Neutrophil (primary cell): ENCODE measurements around the gene ASTN1.

ENCODE experiments used
- H3K27ac ChIP-seq: fragments of 200-600 bp; sonication (generic); 2 replicates; pipeline ENCODE4 v1.5.1; 2016; ENCODE audit warnings: mild to moderate bottlenecking, moderate library complexity
- H3K27me3 ChIP-seq: fragments of 200-600 bp; sonication (generic); 2 replicates; pipeline ENCODE4 v1.6.0; 2016; ENCODE audit warnings: mild to moderate bottlenecking
- H3K36me3 ChIP-seq: fragments of 200-600 bp; sonication (generic); 2 replicates; pipeline ENCODE4 v1.5.1; 2017
- H3K4me1 ChIP-seq, 2 experiments: fragments of 200-600 bp in 1 of 2; sonication (generic) in 1 of 2; 1 replicate in 1 of 2; 2 replicates in 1 of 2; pipeline versions ENCODE4 v1.5.1 to v1.6.1; 2013 to 2016; ENCODE audit warnings: low read depth in 1 of 2, low read length in 1 of 2, mild to moderate bottlenecking in 1 of 2, moderate library complexity in 1 of 2; ENCODE audit not compliant: control insufficient read depth in 1 of 2, insufficient read depth in 1 of 2
- H3K4me3 ChIP-seq, 2 experiments: fragments of 200-600 bp in 1 of 2; sonication (generic) in 1 of 2; 1 replicate in 1 of 2; 2 replicates in 1 of 2; pipeline ENCODE4 v1.5.1; 2013 to 2016; ENCODE audit warnings: low read depth in 1 of 2, low read length in 1 of 2, mild to moderate bottlenecking in 1 of 2, moderate library complexity in 1 of 2
- H3K9me3 ChIP-seq: fragments of 200-600 bp; sonication (generic); 2 replicates; pipeline ENCODE4 v1.5.1; 2016
- CTCF ChIP-seq: fragments of 200-600 bp; sonication (generic); IDR thresholded peaks from 2 replicates; pipeline ENCODE4 v1.5.1; 2016; ENCODE audit warnings: antibody characterized with exemption

Gene ASTN1

GRCh38 chr1:176919386-176920378 is 244.8 kb downstream of the ASTN1 start:
- no peak overlapping the region for H3K4me3 ChIP-seq
- no peak overlapping the region for H3K27ac ChIP-seq
- no peaks in the 10 kb centered on the region for H3K36me3 ChIP-seq
- TF ChIP-seq CTCF: no peak
- no peaks in the 10 kb centered on the region for H3K9me3 ChIP-seq
- H3K4me1 ChIP-seq: no peaks in the 10 kb centered on the region
- no peaks in the 10 kb centered on the region for H3K27me3 ChIP-seq

GRCh38 chr1:176905648-176906047 is 258.9 kb downstream of the ASTN1 start:
- H3K36me3 ChIP-seq: no peaks in the 10 kb centered on the region
- no peak overlapping the region for H3K4me3 ChIP-seq
- H3K9me3 ChIP-seq: no peaks in the 10 kb centered on the region
- H3K27ac ChIP-seq: no peak overlapping the region
- no peak for TF ChIP-seq CTCF
- no peaks in the 10 kb centered on the region for H3K4me1 ChIP-seq
- no peaks in the 10 kb centered on the region for H3K27me3 ChIP-seq

- H3K4me1 ChIP-seq: no peaks in the 10 kb centered on the region
- no peaks in the 10 kb centered on the region for H3K9me3 ChIP-seq
- no peak for TF ChIP-seq CTCF
- H3K27ac ChIP-seq: no peak overlapping the region
- peaks cover 5% of the 10 kb centered on the region for H3K27me3 ChIP-seq
- H3K36me3 ChIP-seq: no peaks in the 10 kb centered on the region
- no peak overlapping the region for H3K4me3 ChIP-seq
These were observed 260.3 kb downstream of the ASTN1 start for GRCh38 chr1:176904057-176904751.

DNA sequence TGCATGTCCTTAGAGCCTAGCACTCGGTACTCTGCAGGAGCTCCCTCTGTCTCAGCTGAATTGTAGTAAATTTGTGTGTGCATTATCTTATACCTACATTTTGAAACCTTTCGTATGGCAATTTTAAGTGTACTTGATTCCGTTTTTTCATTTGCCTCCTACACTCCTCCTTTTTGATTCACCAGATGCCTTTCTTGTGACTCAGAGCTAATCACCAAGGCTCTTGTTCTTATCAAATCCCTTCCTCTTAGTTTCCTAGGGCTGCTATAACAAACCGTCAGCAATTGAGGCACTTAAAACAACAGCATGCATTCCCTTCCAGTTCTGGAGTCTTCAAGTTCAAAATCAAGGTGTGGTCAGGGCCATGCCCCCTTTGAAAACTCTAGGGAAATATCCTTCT is 261.0 kb downstream of the ASTN1 start:
- TF ChIP-seq CTCF: no peak

DNA sequence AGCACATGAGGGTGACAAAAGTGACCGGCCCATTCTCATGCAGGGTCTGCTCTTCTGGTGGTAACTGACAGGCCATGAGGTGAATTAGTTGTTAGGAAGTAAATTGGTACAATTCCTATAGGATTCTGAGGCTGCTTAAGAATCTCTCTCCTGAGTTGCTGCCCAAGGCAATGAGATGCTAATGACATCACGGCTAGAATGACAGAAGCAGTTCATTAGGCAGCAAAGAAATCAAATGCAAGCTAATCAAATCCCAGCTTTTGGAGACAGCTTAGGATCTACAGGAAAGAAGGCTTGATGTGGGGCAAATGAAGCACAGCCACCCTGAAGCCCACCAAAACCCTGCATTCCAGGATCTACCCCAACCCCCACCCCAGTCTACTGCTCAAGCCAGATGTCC is 265.2 kb downstream of the ASTN1 start:
- H3K36me3 ChIP-seq: no peaks in the 10 kb centered on the region
- H3K27ac ChIP-seq: no peak overlapping the region
- H3K27me3 ChIP-seq: peaks cover 25% of the 10 kb centered on the region
- TF ChIP-seq CTCF: no peak
- no peaks in the 10 kb centered on the region for H3K9me3 ChIP-seq
- H3K4me1 ChIP-seq: no peaks in the 10 kb centered on the region
- no peak overlapping the region for H3K4me3 ChIP-seq

More for the DNA sequence above, 261.0 kb downstream of the ASTN1 start:
- Histone ChIP-seq H3K36me3 (no peaks in the 10 kb centered on the region), H3K27ac (no peak overlapping the region), H3K4me1 (no peaks in the 10 kb centered on the region), H3K9me3 (no peaks in the 10 kb centered on the region), H3K27me3 (peaks cover 13% of the 10 kb centered on the region), H3K4me3 (no peak overlapping the region)
